Hypothalamus (tissue), 51 donors: ENCODE measurements around the gene RBBP7.

Source experiments
- DNase-seq, 51 donors: peaks; one replicate each; lab custom pipeline; 2025; lab: John Stamatoyannopoulos, UW

The RBBP7 gene

GRCh38 chrX:16870095-16870861, at the start of gene RBBP7:
Gene RBBP7 (minus strand): TSS chrX:16870362. CDS start chrX:16870053, 309 bp downstream.
- peak; percentile 32 to 94 (median 85) for DNase-seq

GRCh38 chrX:16918979-16919378, 48.8 kb upstream of the RBBP7 start:
- no peak for DNase-seq

GRCh38 chrX:16917120-16917519, 47.0 kb upstream of the RBBP7 start:
- no peak for DNase-seq

GRCh38 chrX:16916561-16916960, 46.4 kb upstream of the RBBP7 start:
- DNase-seq: no peak

GRCh38 chrX:16914058-16914457, 43.9 kb upstream of the RBBP7 start:
- DNase-seq: peak in 2 of 51 donors; percentile 0

GRCh38 chrX:16910376-16910775, 40.2 kb upstream of the RBBP7 start:
- DNase-seq: no peak

- no peak for DNase-seq
Measured at GRCh38 chrX:16903274-16904022, 33.3 kb upstream of the RBBP7 start.

- DNase-seq: no peak
Measured at GRCh38 chrX:16897445-16897844, 27.3 kb upstream of the RBBP7 start.

- peak in 42 of 51 donors; percentile 0 to 82 (median 16) for DNase-seq
Measured at GRCh38 chrX:16892504-16893362, 22.6 kb upstream of the RBBP7 start.

- DNase-seq: no peak
Measured at GRCh38 chrX:16885628-16886027, 15.5 kb upstream of the RBBP7 start.

GRCh38 chrX:16883487-16883804, 13.3 kb upstream of the RBBP7 start:
- DNase-seq: no peak

- DNase-seq: peak in 50 of 51 donors; percentile 0 to 65 (median 22)
Measured at GRCh38 chrX:16882702-16883486, 12.7 kb upstream of the RBBP7 start.

GRCh38 chrX:16882169-16882568, 12.0 kb upstream of the RBBP7 start:
- DNase-seq: peak in 20 of 51 donors; percentile 0 to 13 (median 2)

- no peak for DNase-seq
Measured at GRCh38 chrX:16876696-16877095, 6.5 kb upstream of the RBBP7 start.

- no peak for DNase-seq
Measured at GRCh38 chrX:16874458-16875095, 4.4 kb upstream of the RBBP7 start.

- DNase-seq: no peak
Measured at GRCh38 chrX:16873106-16873505, 2.9 kb upstream of the RBBP7 start.

GRCh38 chrX:16870862-16871815, 977 bp upstream of the RBBP7 start:
- peak in 36 of 51 donors; percentile 0 to 54 (median 24) for DNase-seq

- DNase-seq: peak in 18 of 51 donors; percentile 0 to 52 (median 18)
Measured at GRCh38 chrX:16869393-16870094, 618 bp downstream of the RBBP7 start.
